Muscle layer of colon (tissue), 2 donors: ENCODE data around the gene HRH2.

Experiments
- H3K27ac ChIP-seq: one replicate; pipeline ENCODE4 v1.7.0; 2013; ENCODE audit warnings: low read depth, mild to moderate bottlenecking, low read length, moderate library complexity
- H3K27me3 ChIP-seq, 2 donors: one replicate each; pipeline ENCODE4 v1.7.0; 2013; ENCODE audit warnings: low read length in 2 of 2, mild to moderate bottlenecking in 2 of 2; ENCODE audit not compliant: insufficient read depth in 2 of 2, control insufficient read depth in 1 of 2
- H3K36me3 ChIP-seq: one replicate; pipeline ENCODE4 v1.7.0; 2013; ENCODE audit warnings: mild to moderate bottlenecking, low read length; ENCODE audit not compliant: insufficient read depth
- H3K4me1 ChIP-seq: one replicate; pipeline ENCODE4 v1.7.0; 2013; ENCODE audit warnings: mild to moderate bottlenecking, low read length; ENCODE audit not compliant: insufficient read depth
- H3K4me3 ChIP-seq, 2 donors: one replicate each; pipeline ENCODE4 v1.7.0; 2013; ENCODE audit warnings: low read length in 2 of 2, low read depth in 1 of 2, mild to moderate bottlenecking in 1 of 2, moderate library complexity in 1 of 2
- H3K9ac ChIP-seq: one replicate; pipeline ENCODE4 v1.7.0; 2013; ENCODE audit warnings: low read length
- H3K9me3 ChIP-seq: one replicate; pipeline ENCODE4 v1.7.0; 2013; ENCODE audit warnings: mild to moderate bottlenecking, low read length
- donor health status: abdominal sarcoma.
- donor health status: Adenocarcinoma of cecum.

The HRH2 gene

DNA sequence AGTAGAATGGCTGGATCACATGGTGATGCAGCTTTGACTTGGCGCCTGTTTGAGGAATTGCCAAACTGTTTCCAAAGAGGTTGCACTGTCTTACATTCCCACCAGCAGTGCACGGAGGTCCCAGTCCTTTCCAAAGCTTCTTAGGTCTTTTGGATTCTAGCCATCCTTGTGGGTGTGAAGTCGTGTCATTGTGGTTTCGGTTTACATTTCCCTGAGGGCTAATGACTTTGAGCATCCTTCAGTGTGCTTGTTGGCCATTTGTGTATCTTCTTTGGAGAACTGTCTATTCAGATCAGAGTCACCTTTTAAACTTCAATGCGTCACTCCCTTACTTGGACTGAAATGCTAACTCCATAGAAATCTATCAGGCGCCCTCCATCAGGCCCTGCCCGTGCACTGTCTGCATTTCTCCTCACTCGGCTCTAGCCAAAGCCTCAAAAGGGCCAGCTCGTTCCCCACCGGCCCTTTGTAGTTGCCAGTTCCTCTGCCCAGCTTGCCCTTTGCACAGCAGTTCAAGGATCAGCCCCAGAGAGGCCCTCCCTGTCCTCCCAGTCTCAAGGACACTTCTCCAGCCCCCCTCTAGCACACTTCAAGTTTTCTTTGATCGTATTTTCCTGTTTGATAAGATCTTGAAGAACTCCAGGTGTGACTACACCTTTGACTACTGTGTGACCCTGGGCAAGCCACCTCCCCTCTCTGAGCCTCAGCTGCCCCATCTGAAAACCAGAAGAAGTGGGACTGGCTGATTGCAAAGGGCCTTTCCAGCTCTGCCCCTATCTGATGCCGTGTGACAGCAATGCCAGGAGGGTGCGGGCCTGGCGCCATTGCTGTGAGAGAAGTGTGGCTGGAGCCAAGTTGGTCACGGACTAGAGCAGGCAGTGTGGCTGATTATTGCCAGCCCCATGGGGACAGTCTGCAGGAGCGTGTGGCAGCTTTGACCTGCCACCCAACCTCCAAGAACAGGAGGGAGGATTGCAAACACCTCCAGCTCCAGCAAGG is 5.6 kb downstream of the HRH2 start:
- Histone ChIP-seq H3K36me3 (no peaks in the 10 kb centered on the region), H3K9me3 (no peaks in the 10 kb centered on the region), H3K9ac (no peak overlapping the region), H3K27me3 (peaks cover 0 to 8% of the 10 kb centered on the region in 2 donors), H3K4me3 (no peak overlapping the region), H3K4me1 (no peaks in the 10 kb centered on the region), H3K27ac (no peak overlapping the region)

DNA sequence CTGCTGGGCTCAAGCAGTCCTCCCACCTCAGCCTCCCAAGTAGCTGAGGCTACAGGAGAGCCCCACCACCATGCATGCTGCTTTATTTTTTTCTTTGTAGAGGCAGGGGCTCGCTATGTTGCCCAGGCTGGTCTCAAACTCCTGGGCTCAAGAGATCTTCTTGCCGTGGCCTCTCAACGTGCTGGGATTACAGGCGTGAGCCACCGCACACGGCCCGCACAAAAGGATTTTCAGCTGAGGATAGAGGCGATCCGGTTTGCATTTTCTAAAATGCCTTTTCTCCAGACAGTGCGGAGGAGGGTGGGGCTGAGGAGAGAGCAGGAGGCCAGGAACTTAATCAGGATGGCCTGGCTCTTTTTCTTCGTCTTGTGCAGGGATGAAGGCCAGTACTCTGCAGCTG is 6.9 kb downstream of the HRH2 start:
- no peak overlapping the region for H3K4me3 ChIP-seq
- no peaks in the 10 kb centered on the region for H3K27me3 ChIP-seq
- H3K9ac ChIP-seq, result no peak overlapping the region
- H3K27ac ChIP-seq, result no peak overlapping the region
- H3K36me3 ChIP-seq, result no peaks in the 10 kb centered on the region
- H3K4me1 ChIP-seq, result no peaks in the 10 kb centered on the region
- H3K9me3 ChIP-seq, result no peaks in the 10 kb centered on the region

DNA sequence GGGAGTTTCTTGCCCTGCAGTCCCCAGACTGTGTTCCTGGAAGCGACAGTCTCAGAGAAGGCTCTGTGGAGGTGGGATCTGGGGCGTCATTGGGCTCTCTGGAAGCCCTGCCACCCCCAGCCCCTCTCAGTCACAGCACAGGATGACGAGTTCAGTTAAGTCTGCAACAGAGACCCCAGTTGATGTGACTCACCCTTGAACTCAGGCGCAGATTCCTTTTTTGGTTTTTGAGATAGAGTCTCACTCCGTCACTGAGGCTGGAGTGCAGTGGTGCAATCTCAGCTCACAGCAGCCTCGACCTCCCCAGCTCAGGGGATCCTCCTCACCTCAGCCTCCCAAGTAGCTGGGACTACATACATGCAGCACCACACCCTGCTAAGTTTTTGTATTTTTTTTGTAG is 8.3 kb downstream of the HRH2 start:
- no peak overlapping the region for H3K4me3 ChIP-seq
- H3K9ac ChIP-seq, result no peak overlapping the region
- H3K4me1 ChIP-seq, result no peaks in the 10 kb centered on the region
- no peaks in the 10 kb centered on the region for H3K9me3 ChIP-seq
- H3K27ac ChIP-seq, result no peak overlapping the region
- no peaks in the 10 kb centered on the region for H3K36me3 ChIP-seq
- no peaks in the 10 kb centered on the region for H3K27me3 ChIP-seq

DNA sequence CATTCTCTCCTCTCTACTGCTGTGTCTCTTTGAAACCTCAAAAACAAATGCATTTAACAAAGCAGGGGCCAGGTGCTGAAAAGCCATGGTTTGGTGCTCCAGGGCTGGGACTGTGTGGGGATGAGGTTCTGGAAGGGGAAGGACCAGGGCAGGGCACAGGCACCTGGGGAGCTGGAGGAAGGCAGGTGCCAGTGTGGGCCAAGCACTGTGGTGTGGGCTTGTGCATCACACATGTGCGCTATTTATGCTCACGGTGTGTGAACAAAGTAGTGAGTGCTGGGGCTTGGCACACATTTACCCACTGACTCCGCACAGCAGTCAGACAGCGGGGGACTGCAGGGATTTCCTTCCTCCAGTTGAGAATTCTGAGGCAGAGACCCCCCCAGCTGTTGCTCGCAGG is 10.1 kb downstream of the HRH2 start:
- H3K36me3 ChIP-seq, result no peaks in the 10 kb centered on the region
- H3K27me3 ChIP-seq, result no peaks in the 10 kb centered on the region
- H3K9ac ChIP-seq, result no peak overlapping the region
- no peak overlapping the region for H3K4me3 ChIP-seq
- H3K4me1 ChIP-seq, result no peaks in the 10 kb centered on the region
- H3K27ac ChIP-seq, result no peak overlapping the region
- H3K9me3 ChIP-seq, result no peaks in the 10 kb centered on the region

DNA sequence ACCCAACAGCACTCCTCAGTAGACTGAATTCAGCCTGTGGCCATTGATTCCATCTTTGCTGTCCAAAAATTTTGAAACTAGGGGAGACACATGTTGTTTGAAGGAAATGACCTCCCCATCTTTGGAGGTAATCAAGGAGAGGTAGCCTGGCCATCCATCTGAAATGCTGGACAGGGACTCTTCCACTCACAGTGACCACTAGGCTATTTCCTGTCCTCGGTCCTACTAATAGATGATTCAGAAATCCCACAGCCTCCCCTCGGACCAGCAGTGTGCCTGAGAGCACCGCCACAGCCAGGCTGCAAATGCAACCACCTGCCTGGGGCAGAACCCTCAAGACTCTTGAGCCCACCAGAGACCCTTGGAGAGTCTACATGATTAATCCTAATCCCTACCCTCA is 12.5 kb downstream of the HRH2 start:
- no peak overlapping the region for H3K9ac ChIP-seq
- H3K9me3 ChIP-seq, result no peaks in the 10 kb centered on the region
- no peak overlapping the region for H3K27ac ChIP-seq
- no peaks in the 10 kb centered on the region for H3K27me3 ChIP-seq
- H3K4me1 ChIP-seq, result no peaks in the 10 kb centered on the region
- H3K36me3 ChIP-seq, result no peaks in the 10 kb centered on the region
- H3K4me3 ChIP-seq, result no peak overlapping the region

DNA sequence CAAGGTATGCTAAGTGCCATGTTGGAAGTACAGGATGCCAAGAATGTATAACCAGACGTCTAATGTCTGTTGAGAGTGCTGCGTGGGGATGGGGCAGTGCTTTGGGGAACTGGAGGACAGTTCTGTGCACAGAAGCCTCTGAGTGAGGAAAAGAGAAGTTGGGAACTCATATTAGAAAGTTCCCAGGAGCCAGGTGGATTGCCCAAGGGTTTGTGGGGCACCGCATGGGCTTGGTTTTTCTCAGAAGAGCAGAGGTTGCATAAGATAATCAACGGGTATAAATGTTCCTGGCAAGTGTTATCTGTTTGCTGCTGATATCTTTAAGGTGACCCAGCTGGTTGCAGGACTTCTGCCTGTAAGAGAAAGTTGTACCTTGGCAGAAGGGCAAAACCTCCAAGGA is 13.1 kb downstream of the HRH2 start:
- no peaks in the 10 kb centered on the region for H3K4me1 ChIP-seq
- H3K27me3 ChIP-seq, result no peaks in the 10 kb centered on the region
- no peaks in the 10 kb centered on the region for H3K36me3 ChIP-seq
- H3K27ac ChIP-seq, result no peak overlapping the region
- no peak overlapping the region for H3K4me3 ChIP-seq
- no peak overlapping the region for H3K9ac ChIP-seq
- H3K9me3 ChIP-seq, result no peaks in the 10 kb centered on the region

DNA sequence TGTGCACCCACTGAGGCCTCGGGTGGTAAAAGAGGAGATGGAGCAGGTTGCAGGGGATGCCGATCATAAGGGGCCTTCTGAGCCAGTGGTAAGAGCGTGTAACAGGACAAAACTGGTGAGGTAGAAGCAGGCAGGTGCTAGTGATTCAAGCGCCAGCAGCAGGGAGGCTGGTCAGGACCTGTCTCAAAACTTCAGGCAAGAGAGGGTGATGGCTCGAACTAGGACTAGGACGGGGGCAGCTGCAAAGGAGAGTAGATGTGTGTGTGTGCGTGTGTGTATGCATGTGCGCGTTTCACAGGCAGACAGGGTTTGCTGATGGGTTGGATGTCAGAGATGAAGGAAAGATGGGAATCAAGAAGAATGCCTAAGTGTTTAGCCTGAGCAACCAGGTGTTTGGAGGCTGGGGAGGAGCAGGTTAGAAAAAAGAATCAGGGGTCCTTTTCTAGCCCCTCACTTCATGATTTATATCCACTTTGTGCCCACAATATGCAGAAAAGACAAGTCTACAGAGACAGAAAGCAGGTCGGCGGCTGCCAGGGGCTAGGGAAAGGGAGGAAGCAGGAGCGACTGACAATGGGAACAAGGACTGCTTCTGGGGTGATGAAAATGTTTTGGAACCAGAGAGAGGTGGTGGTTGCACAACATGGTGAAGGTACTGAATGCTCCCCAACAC is 15.2 kb downstream of the HRH2 start:
- Histone ChIP-seq H3K4me1 (no peaks in the 10 kb centered on the region), H3K27me3 (no peaks in the 10 kb centered on the region), H3K9ac (no peak overlapping the region), H3K27ac (no peak overlapping the region), H3K4me3 (no peak overlapping the region), H3K9me3 (no peaks in the 10 kb centered on the region), H3K36me3 (no peaks in the 10 kb centered on the region)

DNA sequence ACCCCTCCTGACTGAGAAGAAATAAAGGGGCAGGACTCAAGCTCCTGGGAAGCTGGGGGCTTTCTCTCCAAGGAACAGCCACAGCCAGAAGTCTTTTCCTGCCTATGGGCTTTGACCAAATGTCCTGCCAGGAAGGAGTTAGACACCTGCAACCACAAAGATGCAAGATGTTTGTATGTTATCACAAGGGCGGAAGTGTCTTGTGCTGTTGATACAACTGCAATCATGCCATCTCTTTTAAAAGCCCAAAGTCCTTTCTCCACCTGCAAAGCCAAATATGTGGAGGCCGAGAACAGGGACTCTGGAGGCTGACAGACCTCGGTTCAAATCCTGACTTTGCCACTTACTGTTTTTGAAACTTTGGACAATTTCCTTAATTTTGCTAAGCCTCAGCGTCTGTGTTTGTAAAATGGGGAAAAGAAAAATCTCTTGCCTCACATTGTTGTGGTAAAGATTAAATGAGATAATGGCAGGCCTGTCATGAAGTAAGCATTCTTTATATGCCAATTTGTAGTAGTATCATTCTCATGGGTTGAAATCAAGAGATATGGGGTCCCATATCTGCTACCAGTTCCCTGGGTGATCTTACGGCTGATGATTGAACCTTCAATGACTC is 17.0 kb downstream of the HRH2 start:
- Histone ChIP-seq H3K36me3 (no peaks in the 10 kb centered on the region), H3K4me3 (no peak overlapping the region), H3K27ac (no peak overlapping the region), H3K9ac (no peak overlapping the region), H3K27me3 (no peaks in the 10 kb centered on the region), H3K9me3 (no peaks in the 10 kb centered on the region), H3K4me1 (no peaks in the 10 kb centered on the region)

DNA sequence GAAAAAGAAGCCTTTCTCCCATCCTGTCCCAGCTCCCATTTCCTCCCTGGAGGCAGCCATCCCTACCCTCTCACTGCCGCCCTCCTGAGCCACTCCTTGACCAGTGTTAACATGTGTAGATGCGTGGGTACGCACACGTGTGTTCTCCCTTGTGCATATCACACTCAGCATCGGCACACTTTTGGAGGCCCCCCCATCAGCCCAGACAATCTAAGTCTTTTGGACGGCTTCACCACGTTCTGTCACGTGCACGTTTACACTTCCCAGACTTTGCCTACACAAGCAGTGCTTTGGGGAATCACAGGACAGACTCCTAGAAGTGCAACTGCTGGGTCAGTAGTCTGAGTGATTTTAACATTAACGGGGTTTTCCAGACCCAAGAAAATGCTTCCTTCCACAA is 18.0 kb downstream of the HRH2 start:
- no peaks in the 10 kb centered on the region for H3K36me3 ChIP-seq

DNA sequence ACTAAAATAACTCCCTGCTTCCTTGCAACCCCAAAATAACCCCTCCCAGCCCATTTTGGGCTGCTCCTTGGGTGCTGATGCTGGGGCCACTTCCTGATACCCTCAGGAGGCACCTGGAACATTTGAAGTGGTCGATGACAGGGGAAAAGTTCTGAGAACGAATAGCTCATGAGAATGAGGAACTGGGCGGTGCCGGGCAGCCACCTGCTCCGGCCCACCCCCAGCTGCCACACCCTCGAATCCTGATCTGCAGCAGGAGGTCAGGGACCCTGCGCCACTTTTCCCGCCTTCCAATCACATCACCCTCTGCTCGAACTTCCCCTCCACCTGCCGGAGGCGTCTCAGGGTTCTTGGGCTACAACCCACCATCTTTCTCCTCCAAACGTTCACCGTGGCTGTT is 19.7 kb downstream of the HRH2 start:
- H3K4me3 ChIP-seq, result no peak overlapping the region
- no peaks in the 10 kb centered on the region for H3K27me3 ChIP-seq
- no peak overlapping the region for H3K9ac ChIP-seq
- H3K36me3 ChIP-seq, result no peaks in the 10 kb centered on the region
- no peak overlapping the region for H3K27ac ChIP-seq
- no peaks in the 10 kb centered on the region for H3K4me1 ChIP-seq
- H3K9me3 ChIP-seq, result no peaks in the 10 kb centered on the region

More for the DNA sequence above, 18.0 kb downstream of the HRH2 start:
- no peaks in the 10 kb centered on the region for H3K27me3 ChIP-seq
- H3K9me3 ChIP-seq, result no peaks in the 10 kb centered on the region
- H3K27ac ChIP-seq, result no peak overlapping the region
- no peak overlapping the region for H3K4me3 ChIP-seq
- H3K9ac ChIP-seq, result no peak overlapping the region
- no peaks in the 10 kb centered on the region for H3K4me1 ChIP-seq

DNA sequence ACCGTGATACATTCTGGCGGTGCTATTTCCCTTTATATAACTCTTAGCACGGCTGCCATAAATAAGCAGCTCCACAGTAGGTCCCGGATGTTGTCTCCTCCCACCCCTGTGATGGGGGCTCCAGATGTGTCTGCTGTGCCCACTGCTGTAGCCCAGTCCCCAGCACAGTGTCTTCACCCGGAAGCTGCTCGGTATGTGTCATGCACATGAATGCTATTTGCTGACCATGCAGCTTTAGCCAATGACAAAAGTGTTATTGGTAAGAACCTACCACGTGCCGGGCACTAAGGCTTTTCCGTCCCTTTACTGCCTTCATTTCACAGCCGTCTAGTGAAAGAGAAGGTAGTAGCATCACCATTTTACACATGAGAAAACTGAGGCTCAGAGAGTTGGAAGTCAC is 20.2 kb downstream of the HRH2 start:
- H3K9me3 ChIP-seq, result no peaks in the 10 kb centered on the region

More for the DNA sequence above, 20.2 kb downstream of the HRH2 start:
- Histone ChIP-seq H3K9ac (no peak overlapping the region), H3K4me3 (no peak overlapping the region), H3K27me3 (no peaks in the 10 kb centered on the region), H3K36me3 (no peaks in the 10 kb centered on the region), H3K27ac (no peak overlapping the region), H3K4me1 (no peaks in the 10 kb centered on the region)
